GM04503 (cell line): Measurements from ENCODE around the gene ABHD12.

Experiments used
- DNase-seq: peaks from one replicate; pipeline ENCODE4 v3.0.0-alpha.2; 2012; ENCODE audit warnings: low read depth

The ABHD12 gene

DNA sequence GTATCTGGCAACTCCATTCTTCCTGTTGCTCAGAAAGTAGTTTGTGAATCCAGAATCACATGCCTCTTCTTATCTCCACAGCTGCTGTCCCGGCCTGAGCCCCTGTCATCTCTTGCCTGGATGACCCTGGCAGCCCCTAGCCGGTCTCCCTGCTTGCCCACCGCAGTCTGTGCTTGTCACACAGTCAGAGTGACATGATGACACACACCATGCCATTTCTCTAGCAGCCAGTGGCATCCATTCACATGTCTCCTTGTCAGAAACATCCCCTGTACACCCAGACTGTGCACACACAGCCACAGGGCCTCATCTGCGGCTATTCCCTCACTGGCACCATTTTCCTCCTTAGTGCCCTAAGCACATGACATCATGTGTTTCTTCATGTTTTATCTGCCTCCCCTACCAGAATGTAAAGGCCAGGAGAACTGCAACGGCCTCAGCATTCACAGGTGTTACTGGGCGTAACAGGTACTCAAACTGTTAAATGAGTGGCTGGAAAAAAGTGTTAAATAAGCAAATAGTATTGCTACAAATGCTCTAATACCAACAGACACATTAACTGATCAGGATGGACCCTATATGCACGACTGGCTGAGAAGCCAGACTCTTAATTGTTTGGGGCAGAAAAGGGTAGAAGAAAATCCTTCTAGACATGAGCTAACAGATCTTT is 9.6 kb downstream of the ABHD12 start:
- no peak for DNase-seq

DNA sequence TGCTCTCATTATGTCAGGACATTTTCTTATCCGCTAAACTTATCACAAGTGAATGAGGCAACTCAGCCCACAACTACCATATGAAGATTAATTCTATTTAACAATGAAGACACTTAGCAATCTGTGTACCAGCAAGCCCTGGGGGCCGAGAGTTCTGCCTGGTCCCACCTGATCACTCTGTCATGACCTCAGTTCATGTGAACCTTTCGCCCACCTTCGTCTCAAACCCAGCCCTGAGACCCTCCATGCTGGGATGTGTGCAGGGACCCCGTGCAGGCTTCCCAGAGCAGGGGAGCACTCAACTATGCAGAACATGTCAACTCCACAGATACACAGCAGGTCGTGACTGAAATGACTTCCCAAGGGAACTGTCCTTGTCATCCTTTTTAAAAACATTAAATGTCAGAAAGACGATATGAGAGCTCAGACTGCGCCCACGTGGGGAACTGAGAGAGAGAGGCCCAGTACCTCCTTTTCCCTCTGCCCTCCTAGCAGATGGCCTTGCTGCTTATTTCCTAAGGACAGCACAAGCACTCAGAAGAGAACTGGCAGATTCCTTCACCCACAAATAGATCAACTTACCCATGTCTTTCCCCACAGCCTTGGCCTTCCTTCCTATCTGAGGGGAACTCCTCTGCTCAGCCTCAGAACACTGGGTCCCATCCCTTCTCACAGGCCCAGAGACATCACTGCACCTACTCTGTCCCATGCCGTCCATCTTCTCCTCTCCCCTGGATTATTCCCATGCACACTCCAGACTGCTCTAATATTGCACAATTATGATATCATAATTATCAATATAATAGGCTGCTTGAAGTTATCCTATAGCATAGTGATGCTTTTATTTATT is 11.5 kb downstream of the ABHD12 start:
- no peak for DNase-seq

DNA sequence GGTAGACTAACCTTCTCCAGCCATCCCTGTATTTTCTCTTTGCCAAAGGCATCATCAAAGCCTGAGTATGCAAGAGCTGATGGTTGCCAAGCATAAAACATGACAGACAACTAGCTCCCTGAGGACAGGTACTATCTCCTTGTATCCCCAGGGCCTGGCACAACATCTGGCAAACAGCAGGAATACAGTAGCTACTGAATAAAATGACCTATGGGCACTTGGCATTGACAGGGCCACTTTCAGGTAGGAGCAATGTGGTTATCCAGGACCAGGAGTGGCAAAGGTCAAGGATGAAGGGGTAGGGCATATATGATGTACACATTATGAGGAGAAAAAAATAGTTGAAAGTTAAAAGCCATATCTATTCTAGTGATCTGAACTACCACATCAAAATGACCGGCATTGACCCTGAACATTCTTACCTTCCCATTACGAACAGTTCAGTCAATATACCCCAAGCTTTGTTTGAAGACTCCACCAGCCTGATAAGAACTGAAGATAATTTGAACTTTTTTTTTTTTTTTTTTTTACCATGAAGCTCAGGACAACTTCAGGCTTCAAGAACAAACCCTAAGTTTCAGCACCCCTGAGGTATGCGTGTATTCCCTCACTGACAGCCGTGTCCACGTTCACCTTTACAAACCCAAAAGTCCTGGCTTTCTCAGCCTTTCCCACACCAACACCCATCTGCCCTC is 12.3 kb downstream of the ABHD12 start:
- DNase-seq, result no peak

DNA sequence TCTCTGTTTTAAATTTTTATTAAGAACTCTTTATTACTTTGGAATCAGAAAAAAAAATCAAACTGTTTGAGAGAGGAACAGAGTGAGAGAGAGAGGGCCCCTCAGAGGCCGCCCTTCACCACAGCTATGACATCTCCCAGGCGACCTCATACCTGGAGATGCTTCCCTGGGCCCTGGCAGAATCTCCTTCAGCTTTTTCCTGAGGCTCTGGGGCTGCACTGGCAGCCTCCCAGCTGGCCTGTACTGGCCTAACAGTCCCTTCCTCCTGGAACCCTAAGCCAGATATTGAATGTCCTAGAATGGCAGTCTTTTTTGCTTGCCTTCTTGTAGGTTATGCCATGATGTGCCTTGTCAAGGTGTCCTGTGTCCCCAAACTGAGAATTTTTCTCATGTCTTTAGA is 13.7 kb downstream of the ABHD12 start:
- no peak for DNase-seq

DNA sequence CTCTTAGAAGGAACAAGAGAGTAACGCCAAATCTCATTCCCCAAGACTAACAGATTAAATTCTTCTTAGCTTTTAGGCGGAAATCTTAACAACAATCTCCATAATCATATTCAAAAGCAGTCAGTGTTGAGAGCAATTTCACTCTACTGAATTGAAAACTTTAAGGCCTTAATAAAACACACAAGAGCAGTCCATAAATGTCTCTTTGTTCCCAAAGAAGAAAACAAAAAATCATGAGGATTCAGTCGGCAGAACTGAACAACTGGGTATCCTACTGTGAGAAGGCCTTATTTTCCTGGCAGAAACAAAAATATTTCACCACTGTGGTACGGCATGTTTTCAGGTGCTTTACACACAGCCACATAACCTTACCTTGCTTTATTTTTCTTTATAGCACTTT is 14.4 kb downstream of the ABHD12 start:
- no peak for DNase-seq

DNA sequence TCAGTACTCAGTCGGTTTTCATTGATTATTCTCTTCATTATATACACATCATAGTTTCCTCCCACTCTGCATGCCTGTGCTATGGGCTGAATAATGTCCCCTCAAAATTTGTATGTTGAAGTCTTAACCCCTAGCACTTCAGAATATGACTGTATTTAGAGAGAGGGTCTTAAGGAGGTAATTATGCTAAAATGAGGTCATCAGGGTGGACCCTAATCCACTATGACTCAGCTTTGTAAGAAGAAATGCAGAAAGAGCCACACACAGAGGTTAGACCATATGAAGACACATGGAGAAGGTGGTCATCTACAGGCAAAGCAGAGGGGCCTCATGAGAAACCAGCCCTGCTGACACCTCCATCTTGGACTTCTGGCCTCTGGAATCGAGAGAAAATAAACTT is 15.8 kb downstream of the ABHD12 start:
- DNase-seq, result no peak

DNA sequence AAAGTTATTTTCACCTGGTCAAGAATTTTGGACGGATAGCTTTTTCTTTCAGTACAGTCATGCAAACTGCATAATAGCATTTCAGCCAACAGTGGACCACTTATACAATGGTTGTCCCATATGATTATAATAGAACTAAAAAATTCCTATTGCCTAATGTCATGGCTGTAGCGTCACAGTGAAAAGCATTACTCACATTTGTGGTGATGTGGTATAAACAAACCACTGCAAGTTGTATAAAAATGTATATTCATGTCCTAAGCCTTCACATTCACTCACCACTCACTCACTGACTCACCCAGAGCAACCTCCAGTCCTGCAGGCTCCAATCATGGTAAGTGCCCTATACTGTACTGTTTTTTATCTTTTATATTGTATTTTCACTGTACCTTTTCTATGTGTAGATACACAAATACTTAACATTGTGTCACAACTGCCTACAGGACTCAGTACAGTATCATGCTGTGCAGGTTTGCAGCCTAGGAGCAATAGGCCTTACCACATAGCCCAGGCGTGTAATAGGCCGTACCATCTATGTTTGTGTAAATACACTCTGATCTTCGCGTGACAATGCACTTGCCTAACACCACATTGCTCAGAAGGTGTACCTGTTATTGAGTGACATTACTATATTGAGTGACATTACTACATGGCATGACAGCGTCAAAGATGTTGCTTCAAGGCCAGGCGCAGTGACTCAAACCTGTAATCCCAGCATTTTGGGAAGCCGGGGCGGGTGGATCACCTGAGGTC is 17.9 kb downstream of the ABHD12 start:
- DNase-seq, result peak; percentile 71

DNA sequence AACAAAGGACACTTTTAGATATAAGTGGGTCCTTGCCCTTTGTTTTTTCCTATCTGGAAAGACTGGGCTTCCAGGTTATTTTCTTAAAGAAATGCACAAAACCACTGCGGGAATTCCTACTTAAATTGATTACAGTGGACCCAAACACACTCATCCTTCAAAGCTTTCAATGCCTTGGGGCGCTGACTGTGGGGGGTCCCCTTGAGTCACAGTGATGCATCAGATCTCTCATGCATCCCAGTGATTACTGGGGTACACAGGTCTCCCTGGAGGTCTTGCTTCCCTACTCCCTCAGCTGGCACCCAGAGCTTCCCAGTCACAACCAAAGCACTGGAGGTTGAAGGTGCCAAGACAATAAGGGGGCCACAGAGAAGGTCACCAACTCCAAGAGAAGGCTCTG is 20.7 kb downstream of the ABHD12 start:
- DNase-seq, result no peak

DNA sequence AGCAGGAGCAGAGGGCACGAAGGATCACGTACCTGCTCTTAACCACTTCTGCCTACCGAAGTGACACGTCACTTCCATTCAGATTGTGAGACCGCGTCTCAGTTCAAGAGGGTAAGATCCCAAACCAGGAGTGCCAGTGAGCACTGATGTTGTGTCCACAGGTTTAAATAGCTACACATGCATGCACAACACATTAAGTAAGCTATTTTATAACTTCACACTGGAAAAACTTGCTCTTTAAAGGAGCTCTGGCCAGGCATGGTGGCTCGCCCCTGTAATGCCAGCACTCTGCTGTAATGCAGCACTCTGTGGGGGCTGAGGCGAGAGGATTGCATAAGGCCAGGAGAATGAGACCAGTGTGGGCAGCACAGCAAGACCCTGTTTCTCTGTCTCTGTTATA is 21.1 kb downstream of the ABHD12 start:
- DNase-seq, result no peak

DNA sequence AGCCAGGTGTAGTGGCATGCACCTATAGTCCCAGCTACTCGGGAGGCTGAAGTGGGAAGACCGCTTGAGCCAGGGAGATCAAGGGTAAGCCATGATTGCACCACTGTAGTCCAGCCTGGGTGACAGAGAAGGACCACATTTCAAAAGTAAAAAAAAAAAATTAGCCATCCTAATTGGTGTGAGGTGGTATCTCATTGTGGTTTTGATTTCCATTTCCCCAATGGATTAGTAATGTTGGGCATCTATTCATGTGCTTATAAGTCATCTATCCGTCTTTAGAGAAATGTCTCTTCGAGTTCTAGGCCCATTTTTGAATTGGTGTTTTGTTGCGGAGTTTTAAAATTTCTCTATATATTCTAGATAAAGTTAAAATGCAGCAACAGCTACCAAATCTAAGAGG is 21.7 kb downstream of the ABHD12 start:
- DNase-seq, result no peak

DNA sequence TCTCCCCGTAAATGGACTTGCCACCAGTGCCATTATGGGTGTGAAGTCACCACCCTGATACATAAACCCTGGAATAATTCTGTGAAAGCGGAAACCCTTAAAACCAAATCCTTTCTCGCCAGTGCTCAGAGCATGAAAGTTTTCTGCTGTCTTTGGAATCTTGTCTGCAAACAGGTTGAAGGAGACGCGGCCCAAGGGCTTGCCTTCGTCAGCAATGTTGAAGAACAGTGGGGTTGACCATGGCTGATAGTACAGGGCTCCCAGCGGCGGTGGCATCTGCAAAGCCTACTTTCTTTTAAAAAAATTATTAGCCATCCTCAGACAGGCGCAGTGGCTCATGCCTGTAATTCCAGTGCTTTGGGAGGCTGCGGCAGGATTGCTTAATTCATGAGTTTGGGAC is 22.1 kb downstream of the ABHD12 start:
- DNase-seq, result no peak

DNA sequence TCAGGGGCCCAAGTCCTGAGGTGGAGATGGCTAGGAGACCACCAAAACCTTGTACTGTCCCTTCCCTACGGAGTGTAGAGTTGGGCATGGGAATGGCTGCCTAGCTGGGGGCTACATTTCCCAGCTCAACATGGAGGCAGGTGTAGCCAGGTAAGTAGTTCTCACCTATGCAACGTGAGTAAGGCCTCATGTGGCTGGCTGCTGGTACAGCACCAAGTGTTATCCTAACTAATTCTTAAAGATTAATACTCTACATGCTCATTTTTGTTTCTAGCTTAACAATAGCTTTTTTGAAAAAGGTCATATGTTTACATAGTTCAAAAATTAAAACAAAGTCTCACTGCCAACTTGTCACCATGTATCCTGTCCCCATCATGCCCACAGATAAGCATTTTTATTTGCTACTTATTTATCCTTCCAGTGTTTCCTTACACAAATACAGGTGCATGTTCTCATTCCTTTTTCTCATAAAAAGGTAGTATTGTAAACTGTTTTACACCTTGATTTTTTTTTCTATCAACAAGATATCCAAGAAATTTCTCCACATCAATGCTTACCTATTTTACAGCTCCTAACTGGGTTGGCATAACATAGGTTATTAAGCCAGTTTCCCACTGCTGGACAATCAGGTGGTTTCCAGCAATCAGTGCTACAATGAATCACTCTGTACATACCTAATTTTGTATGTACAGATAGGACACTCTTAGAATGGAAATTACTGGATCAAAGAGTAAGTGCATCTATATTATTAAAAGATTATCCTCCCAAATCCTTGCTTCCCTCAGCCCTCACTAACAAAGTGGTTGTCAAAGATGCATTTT is 25.5 kb downstream of the ABHD12 start:
- no peak for DNase-seq

DNA sequence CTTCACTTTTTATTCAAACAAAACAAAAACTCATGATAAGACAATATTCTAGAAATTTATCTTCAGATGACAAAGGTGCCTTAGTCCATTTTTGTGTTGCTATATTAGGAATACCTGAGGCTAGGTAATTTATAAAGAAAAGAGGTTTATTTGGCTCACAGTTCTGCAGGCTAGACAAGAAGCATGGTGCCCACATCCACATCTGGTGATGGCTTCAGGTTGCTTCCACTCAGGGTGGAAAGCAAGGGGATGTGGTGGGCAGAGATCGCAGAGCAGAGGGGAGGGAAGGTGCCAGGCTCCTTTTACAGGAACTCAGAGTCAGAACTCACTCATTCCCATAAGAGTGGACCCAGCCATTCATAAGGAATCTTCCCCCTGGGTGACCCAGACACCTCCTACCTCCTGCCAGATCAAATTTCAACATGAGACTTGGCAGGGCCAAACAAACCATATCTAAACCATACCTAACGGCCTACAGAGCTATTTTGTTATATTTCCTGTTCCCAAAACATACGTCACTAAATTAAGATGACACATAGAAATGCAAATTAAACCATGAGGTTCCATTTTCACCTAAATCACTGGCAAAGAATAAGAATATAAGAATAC is 26.4 kb downstream of the ABHD12 start:
- no peak for DNase-seq

DNA sequence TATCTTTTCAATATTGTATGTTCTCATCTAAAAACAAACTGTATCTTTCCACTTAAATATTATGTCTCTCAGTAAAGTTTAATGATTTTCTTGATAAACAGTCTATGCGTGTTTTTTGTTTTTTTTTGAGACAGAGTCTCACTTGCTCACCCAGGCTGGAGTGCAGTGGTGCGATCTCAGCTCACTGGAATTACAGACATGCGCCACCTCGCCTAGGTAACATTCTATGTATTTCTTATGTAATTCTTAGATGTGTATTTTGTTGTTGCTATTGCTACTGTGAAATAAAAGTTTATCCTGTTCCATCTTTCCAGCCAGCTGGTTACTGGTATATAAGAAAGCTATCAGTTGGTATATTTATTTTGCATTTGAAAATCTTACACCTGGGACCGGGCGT is 29.4 kb downstream of the ABHD12 start:
- no peak for DNase-seq

DNA sequence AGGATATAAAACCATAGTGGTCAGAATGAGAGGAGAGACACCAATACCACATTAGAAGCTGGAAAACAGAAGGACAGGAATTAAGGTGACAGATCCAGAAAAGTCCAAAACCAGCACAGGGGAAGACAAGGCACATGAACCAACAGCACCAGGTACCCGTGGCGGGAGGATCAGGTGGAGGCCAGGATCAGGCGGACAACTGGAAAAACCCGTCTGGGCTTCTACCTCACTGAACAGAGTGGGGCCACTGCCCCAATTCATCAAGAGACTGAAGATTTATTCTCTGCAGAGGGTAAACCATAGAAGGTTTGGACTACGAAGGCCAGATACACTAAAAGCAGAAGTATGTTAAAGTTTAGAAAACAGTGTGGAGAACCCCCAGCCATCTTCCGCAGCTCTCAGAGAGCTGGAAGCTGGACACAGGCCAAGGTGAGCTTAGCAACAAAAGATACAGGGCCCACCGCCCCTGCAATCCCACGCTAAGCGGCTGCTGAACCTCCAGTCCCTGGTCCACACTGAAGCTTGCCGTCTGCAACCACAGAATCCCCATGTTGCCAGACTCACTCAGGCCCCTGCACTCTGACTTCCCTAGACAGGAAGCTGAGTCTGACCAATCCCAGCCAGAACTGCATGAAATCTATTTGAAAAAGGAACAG is 29.9 kb downstream of the ABHD12 start:
- DNase-seq, result no peak

DNA sequence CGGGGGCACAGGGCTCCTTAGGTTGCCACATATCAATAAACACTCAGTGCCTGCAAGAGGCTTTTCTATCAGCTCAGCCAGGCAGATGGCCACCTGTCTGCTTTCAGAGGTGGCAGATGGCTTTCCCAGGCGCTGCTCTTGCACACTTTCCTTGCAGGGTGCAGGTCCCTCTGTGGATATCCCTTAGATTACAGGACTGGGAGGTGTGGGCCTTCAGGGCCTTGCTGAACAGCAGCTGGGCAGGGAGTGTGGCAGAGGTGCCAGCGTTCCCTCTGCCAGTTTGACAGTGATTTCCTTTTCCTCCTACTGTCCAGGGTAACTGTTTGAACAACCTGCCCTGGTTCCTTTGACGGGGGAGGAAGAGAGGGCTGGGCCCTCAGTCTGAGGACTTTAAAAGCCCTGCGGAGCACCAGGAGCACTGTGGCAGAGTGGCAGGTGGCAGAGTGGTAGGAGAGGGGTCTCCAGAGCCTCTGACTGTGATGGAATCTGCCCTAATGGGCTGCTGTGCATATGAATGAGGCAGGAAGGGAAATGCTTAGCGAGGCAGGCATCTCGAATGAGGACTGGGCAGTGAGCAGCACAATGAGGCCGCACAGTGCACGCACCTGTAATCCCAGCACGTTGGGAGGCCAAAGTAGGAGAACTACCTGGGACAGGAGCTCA is 34.2 kb downstream of the ABHD12 start:
- DNase-seq, result no peak

DNA sequence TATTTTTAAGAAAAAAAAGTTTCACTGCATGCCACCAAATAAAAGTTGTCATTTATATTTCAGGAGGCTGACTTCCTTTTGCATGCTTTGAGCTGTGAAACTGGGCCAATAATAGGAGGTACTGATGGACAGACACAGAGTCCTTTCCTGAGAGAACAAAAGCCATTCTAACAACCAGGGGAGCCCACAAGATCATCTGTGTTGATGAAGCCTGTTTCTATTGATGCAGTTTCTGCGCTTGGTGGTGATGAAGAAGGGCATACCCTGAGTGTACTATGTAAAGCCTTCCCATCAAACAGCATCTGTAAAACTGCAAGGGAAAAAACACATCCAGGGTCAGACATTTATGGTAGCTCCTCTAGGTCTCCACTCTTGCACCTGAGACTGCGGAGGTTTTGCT is 34.8 kb downstream of the ABHD12 start:
- no peak for DNase-seq

DNA sequence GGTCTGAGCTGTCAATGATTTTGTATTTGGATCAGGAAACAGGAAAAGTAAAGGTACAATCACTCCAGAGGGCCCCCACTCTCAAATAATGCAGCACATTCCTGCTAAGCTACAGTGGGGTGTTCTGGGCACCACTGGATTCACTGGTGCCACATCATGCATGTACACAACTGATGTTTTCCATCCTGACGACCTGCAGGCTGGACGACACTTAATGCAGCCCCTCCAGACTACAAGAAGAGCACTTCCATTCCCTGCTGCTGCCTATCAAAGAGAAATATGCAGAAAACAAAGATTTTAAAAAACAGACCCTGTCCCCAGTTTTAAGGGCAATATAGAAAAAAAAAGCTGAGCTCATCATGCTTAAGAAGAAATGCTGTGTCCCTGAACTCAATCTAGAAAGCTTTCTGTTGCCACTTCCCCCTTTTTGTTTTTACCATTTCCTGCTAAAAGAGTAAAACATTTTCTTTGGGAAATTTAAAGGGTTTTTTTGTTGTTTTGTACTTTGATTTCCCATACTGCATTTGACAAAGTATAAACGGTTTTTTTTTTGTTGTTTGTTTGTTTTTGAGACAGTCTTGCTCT is 35.5 kb downstream of the ABHD12 start:
- no peak for DNase-seq
